Pancreas (tissue), 10 donors: ENCODE measurements around the gene NUDT4. TPM values are rescaled to one million over a fixed set of nuclear protein-coding genes. Genes with fewer than 3 reads are reported as not detected.

Experiments used
- ATAC-seq, 4 donors: fragments of 200-7000 bp; cut with Tn5 transposase; one replicate each; pipeline versions ENCODE4 v1.8.0 to v1.9.1; 2020; ENCODE audit warnings: mild to moderate bottlenecking in 4 of 4, moderate library complexity in 4 of 4
- DNase-seq, 6 donors: peaks; one replicate each; pipeline ENCODE4 v3.0.0-alpha.2; 2020
- FAIRE-seq: peaks from 2 replicates; lab custom pipeline; 2012; peaks lifted over from hg19 to GRCh38; lab: Jason Lieb, UNC
- H3K27ac ChIP-seq, 4 donors: fragments of 200-600 bp; sonication (generic); 1 replicate in 3 of 4; 2 replicates in 1 of 4; pipeline versions ENCODE4 v1.5.0 to v1.8.0; 2020
- H3K27me3 ChIP-seq, 4 donors: fragments of 200-600 bp; one replicate each; pipeline ENCODE4 v1.8.0; 2021
- H3K36me3 ChIP-seq, 3 donors: fragments of 200-600 bp; sonication (generic) in 1 of 3; one replicate each; pipeline versions ENCODE4 v1.5.0 to v1.8.0; 2020 to 2021
- H3K4me1 ChIP-seq, 3 donors: fragments of 200-600 bp; one replicate each; pipeline ENCODE4 v1.8.0; 2021
- H3K4me3 ChIP-seq, 4 donors: fragments of 200-600 bp; sonication (generic) in 2 of 4; one replicate each; pipeline versions ENCODE4 v1.5.0 to v1.8.0; 2020 to 2021
- H3K9me3 ChIP-seq, 4 donors: fragments of 200-600 bp; one replicate each; pipeline ENCODE4 v1.8.0; 2021
- CTCF ChIP-seq, 4 donors: fragments of 200-600 bp; sonication (generic) in 3 of 4; IDR thresholded peaks; one replicate each; pipeline versions ENCODE4 v1.5.0 to v1.8.0; 2021; ENCODE audit warnings: antibody characterized with exemption in 4 of 4
- WGBS, 2 donors: extraction: QIAGEN DNeasy Blood & Tissue Kit; methylation state at CpG; one replicate each; pipeline ENCODE4 v1.1.7; 2013; 5-methylcytosine and 5-hydroxymethylcytosine counted together
- intact Hi-C, 3 donors: fragments of 100-400 bp; cut with DNase I; formaldehyde crosslinking; loops; one replicate each; pipeline versions ENCODE4 v1.11.1 to v1.14.2; 2022
- polyA plus RNA-seq, 2 donors: library from polyadenylated mRNA; stranded (reverse); fragments of 200-250 nt; gene quantifications; one replicate each; pipeline ENCODE4 v1.2.3, GENCODE V29; 2013
- total RNA-seq, 6 donors: library from RNA; stranded (reverse); fragmentation: NEBNext Ultra II Directional in 4 of 6; extraction: Animal tissue kit (Norgen Biotek cat#: 25700) in 4 of 6; gene quantifications; one replicate each; pipeline versions ENCODE4 v1.2.1 to v1.2.4, GENCODE V29; 2021 to 2023
- donor health status: healthy with polysubstance abuse.
- donor health status: DM: no; HTN: no; CAD: no; lungs with moderate emphysema.
- donor health status: DM: no; HTN: no; CAD: no.
- donor health status: control.
- donor health status: control.
- donor health status: Bipolar disorder and iron deficiency.
- donor health status: DM: yes; HTN: yes; CAD: no.
- donor health status: DM: no; HTN: no; CAD: no.
- donor health status: DM: no; HTN: no; CAD: no.
- donor health status: DM: yes; HTN: yes; CAD: no.

NUDT4 gene
- 10 to 100 TPM; 32.3 to 57.3 (median 45.5) TPM for total RNA-seq
- 10 to 100 TPM; 16.0 to 77.5 TPM for polyA plus RNA-seq

DNA sequence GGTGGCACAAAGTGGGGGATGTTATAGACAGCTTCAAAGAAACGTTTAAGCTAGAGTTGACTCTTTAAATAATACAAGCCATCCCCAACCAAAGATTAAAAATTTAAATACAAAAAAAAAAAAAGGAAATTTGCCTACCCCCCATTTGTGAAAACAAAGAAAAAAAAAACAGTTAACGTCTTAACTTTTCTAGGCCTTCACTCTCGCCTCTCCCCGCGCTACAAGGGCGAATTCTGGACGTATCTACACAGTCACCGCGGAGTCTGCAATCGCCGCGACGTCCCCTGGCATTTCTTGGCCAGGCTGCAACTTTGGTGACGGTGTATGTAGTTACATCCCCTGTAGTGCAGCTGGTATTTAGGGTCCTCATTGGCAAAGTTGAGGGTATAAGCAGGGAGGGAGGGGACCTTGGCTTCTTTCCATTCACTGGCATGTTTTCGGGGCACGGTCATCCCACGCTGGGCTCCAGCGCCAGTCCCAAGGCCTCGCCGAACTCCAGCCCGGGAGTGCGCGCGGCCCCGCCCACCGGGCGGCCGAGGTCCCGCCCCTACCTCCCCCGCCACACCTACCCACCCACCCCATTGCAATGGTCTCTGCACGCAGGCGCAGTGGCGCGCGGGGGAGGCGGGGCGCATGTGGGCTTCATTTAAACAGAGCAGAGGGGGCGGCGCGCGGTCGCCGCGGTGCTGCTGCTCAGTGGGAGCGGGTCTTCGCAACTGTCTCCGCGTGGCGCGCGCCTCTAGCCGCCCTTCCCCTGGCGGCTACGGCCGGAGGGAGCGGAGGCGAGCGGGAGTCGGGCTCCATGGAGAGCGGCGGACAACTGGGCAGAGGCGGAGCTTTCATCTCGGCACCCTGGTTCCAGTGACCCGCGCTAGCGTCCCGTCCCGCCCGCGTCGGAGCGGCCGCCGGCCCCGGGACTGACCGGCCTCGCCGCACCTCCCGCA, at the start of gene NUDT4:
NUDT4 (plus strand) TSS at position 674 of the 944 bp plus-strand sequence. CDS start 398 bp downstream, outside the sequence.
- no peaks in the 10 kb centered on the region for H3K27me3 ChIP-seq
- H3K27ac ChIP-seq = peak within 1 kb of the TSS; percentile 85 to 95 (median 90)
- no peak for TF ChIP-seq CTCF (IDR thresholded peaks at IDR 0.05)
- no peaks in the 10 kb centered on the region for H3K36me3 ChIP-seq
- no peaks in the 10 kb centered on the region for H3K9me3 ChIP-seq
- peaks cover 7 to 13% (median 9%) of the 10 kb centered on the region in 3 donors for H3K4me1 ChIP-seq
- WGBS, 2 donors = 1 to 2% methylated on average over 55 to 63 of the region's 79 CpGs
- peak; percentile 95 to 100 (median 97) for DNase-seq
- peak within 1 kb of the TSS; percentile 78 to 95 (median 83) for H3K4me3 ChIP-seq
- intact Hi-C loops = no loop called here
- no peak for FAIRE-seq
- peak; percentile 87 to 94 (median 92) for ATAC-seq

DNA sequence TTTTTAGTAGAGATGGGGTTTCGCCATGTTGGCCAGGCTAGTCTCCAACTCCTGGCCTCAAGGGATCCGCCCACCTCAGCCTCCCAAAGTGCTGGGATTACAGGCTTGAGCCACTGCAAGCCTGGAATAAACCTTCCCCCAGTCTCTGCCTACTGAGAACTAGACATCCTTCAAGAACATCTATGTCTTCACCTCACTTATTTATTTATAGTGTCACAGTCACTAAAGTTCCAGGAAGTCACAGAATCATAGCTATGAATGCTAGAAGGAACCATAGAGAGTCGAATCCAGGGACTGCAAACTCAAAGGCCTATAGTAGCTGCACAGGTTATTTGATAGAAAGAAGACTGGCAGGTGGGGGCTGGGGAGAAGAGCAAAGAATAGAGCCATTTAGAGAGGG, 44.7 kb upstream of the NUDT4 start:
- WGBS, 2 donors = 77 to 83% methylated on average over 3 of the region's 3 CpGs
- no peaks in the 10 kb centered on the region for H3K27me3 ChIP-seq
- FAIRE-seq (no peak), DNase-seq (no peak), ATAC-seq (no peak)
- H3K4me1 ChIP-seq = no peaks in the 10 kb centered on the region
- no peak overlapping the region for H3K27ac ChIP-seq
- no peaks in the 10 kb centered on the region for H3K36me3 ChIP-seq
- no peak for TF ChIP-seq CTCF (IDR thresholded peaks at IDR 0.05)
- H3K4me3 ChIP-seq = no peak overlapping the region
- intact Hi-C loops = no loop called here
- H3K9me3 ChIP-seq = no peaks in the 10 kb centered on the region

DNA sequence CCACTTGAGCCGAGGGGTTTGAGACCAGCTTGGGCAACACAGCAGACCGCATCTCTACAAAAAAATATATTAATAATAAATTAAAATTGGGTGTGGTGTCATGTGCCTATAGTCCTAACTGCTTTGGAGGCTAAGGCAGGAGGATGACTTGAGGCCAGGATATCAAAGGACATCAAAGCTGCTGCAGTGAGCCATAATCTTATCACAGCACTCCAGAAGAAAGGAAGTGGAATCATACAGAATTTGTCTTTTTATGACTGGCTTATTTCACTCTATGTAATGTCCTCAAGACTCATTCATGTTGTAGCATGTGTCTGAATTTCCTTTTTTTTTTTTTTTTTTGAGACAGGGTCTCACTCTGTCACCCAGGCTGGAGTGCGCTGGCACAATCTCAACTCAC, 43.9 kb upstream of the NUDT4 start:
- DNase-seq = no peak
- Histone ChIP-seq H3K36me3 (no peaks in the 10 kb centered on the region), H3K4me1 (no peaks in the 10 kb centered on the region), H3K27ac (no peak overlapping the region), H3K4me3 (no peak overlapping the region), H3K9me3 (no peaks in the 10 kb centered on the region), H3K27me3 (no peaks in the 10 kb centered on the region)
- WGBS, 2 donors = 95 to 99% methylated on average over 3 of the region's 3 CpGs
- FAIRE-seq = no peak
- no peak for ATAC-seq
- intact Hi-C loops = no loop called here
- TF ChIP-seq CTCF (IDR thresholded peaks at IDR 0.05) = no peak

GRCh38 chr12:93335603-93336162, 42.0 kb upstream of the NUDT4 start:
- Histone ChIP-seq H3K27me3 (no peaks in the 10 kb centered on the region), H3K27ac (no peak overlapping the region), H3K4me1 (no peaks in the 10 kb centered on the region), H3K9me3 (no peaks in the 10 kb centered on the region), H3K4me3 (no peak overlapping the region), H3K36me3 (no peaks in the 10 kb centered on the region)
- DNase-seq (no peak), FAIRE-seq (no peak), ATAC-seq (no peak)
- TF ChIP-seq CTCF (IDR thresholded peaks at IDR 0.05) = no peak
- intact Hi-C loops = no loop called here
- 88 to 89% methylated on average over 9 of the region's 9 CpGs for WGBS, 2 donors
